AG04450 (cell line): ENCODE measurements around the gene SENP8. TPM values are rescaled to one million over a fixed set of nuclear protein-coding genes. Genes with fewer than 3 reads are reported as not detected.

Source experiments
- CTCF ChIA-PET: fragments of 300-600, 350-600 bp; formaldehyde crosslinking; extraction: SDS; loops from one replicate; lab custom pipeline; 2022; ENCODE audit warnings: antibody characterized with exemption, inconsistent platforms; lab: Charles Lee
- POLR2A ChIA-PET: fragments of 350-600 bp; formaldehyde crosslinking; extraction: SDS; loops from one replicate; lab custom pipeline; 2021; ENCODE audit warnings: antibody characterized with exemption, inconsistent platforms; lab: Yijun Ruan, JAX
- DNase-seq: peaks from one replicate; pipeline ENCODE4 v3.0.0-alpha.2; 2011; ENCODE audit warnings: low read depth, low spot score
- H3K27ac ChIP-seq: one replicate; pipeline ENCODE4 v1.5.1; 2012; ENCODE audit warnings: low read depth, low read length, control low read depth
- H3K27me3 ChIP-seq: one replicate; pipeline ENCODE4 v1.6.0; 2012; ENCODE audit warnings: low read length; ENCODE audit not compliant: control insufficient read depth, insufficient read depth
- H3K4me3 ChIP-seq: 2 replicates; pipeline ENCODE4 v1.5.1; 2011; ENCODE audit warnings: mild to moderate bottlenecking, low read depth, low read length, control low read depth
- H3K9me3 ChIP-seq: 2 replicates; pipeline ENCODE4 v1.5.1; 2012; ENCODE audit warnings: low read length; ENCODE audit not compliant: control insufficient read depth, insufficient read depth
- polyA plus RNA-seq: library from polyadenylated mRNA; depleted of rRNA; stranded (reverse); fragments of >200 nt; gene quantifications from 2 replicates; pipeline ENCODE4 v1.2.3, GENCODE V29; 2011
- TF ChIP-seq, protein P1 (sequence below): IDR thresholded peaks from 2 replicates; pipeline ENCODE4 v1.5.1; 2011; ENCODE audit warnings: low read depth, low read length, control low read depth, inconsistent platforms

SENP8 gene
- polyA plus RNA-seq, 1 experiment: 5.3 TPM

DNA sequence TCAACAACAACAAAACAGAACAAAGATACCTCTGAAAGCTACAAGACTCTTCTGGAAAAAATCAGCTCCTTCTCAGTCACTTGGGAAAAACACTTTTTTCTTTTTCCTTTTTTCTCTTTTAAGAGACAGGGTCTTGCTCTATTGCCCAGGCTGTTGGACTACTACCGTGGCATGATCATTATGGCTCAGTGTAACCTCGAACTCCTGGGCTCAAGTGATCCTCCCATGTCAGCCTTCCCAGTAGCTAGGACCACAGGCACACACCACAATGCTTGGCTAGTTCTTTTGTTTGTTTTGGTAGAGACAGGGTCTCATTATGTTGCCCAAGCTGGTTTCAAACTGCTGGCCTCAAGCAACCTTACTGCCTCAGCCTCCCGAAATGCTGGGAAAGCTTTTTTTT is 13.1 kb upstream of the SENP8 start:
- Histone ChIP-seq H3K27ac (no peak overlapping the region), H3K9me3 (no peaks in the 10 kb centered on the region), H3K27me3 (no peaks in the 10 kb centered on the region), H3K4me3 (no peak overlapping the region)
- POLR2A ChIA-PET: no interaction called here
- no peak for DNase-seq
- CTCF ChIA-PET: interaction anchor here (1.3 kb wide), 1 partner anchor 15 kb away, joined by 3 read pairs; no protein-coding TSS in a partner anchor
- TF ChIP-seq, protein P1, sequence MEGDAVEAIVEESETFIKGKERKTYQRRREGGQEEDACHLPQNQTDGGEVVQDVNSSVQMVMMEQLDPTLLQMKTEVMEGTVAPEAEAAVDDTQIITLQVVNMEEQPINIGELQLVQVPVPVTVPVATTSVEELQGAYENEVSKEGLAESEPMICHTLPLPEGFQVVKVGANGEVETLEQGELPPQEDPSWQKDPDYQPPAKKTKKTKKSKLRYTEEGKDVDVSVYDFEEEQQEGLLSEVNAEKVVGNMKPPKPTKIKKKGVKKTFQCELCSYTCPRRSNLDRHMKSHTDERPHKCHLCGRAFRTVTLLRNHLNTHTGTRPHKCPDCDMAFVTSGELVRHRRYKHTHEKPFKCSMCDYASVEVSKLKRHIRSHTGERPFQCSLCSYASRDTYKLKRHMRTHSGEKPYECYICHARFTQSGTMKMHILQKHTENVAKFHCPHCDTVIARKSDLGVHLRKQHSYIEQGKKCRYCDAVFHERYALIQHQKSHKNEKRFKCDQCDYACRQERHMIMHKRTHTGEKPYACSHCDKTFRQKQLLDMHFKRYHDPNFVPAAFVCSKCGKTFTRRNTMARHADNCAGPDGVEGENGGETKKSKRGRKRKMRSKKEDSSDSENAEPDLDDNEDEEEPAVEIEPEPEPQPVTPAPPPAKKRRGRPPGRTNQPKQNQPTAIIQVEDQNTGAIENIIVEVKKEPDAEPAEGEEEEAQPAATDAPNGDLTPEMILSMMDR: no peak

- TF ChIP-seq, protein P1: no peak
- Histone ChIP-seq H3K27ac (no peak overlapping the region), H3K4me3 (no peak overlapping the region), H3K27me3 (no peaks in the 10 kb centered on the region), H3K9me3 (no peaks in the 10 kb centered on the region)
- POLR2A ChIA-PET: no interaction called here
- no peak for DNase-seq
- CTCF ChIA-PET: interaction anchor here (1.3 kb wide), 1 partner anchor 16 kb away, joined by 3 read pairs; no protein-coding TSS in a partner anchor
These were observed 12.1 kb upstream of the SENP8 start for GRCh38 chr15:72106068-72106467.

DNA sequence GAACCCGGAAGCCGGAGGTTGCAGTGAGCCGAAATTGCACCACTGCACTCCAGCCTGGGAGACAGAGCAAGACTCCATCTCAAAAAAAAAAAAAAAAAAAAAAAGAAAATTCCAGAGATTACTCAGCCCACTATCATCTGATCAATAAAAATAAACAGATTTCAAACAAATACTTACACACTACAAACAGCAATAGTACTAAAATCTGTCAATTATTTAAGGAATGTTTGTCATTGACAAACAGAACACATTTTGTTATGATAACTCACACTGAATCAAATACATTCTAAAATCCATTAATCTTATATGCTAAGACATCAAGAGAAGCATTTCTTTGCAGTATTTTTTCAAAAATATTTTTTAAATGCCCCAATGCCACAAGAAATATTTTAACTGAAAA is 7.8 kb upstream of the SENP8 start:
- POLR2A ChIA-PET: no interaction called here

GRCh38 chr15:72112116-72112515 is 6.1 kb upstream of the SENP8 start:
- POLR2A ChIA-PET: no interaction called here
- DNase-seq: no peak
- no peaks in the 10 kb centered on the region for H3K27me3 ChIP-seq
- H3K9me3 ChIP-seq: no peaks in the 10 kb centered on the region
- no peak overlapping the region for H3K27ac ChIP-seq
- TF ChIP-seq, protein P1: no peak
- no peak overlapping the region for H3K4me3 ChIP-seq
- CTCF ChIA-PET: no interaction called here

More for the DNA sequence above, 7.8 kb upstream of the SENP8 start:
- TF ChIP-seq, protein P1: no peak
- no peak for DNase-seq
- no peaks in the 10 kb centered on the region for H3K9me3 ChIP-seq
- no peak overlapping the region for H3K4me3 ChIP-seq
- H3K27ac ChIP-seq: no peak overlapping the region
- CTCF ChIA-PET: no interaction called here
- no peaks in the 10 kb centered on the region for H3K27me3 ChIP-seq

GRCh38 chr15:72112805-72113204 is 5.4 kb upstream of the SENP8 start:
- no peak overlapping the region for H3K27ac ChIP-seq
- TF ChIP-seq, protein P1: no peak
- ChIA-PET CTCF (no interaction called here), POLR2A (no interaction called here)
- no peak for DNase-seq
- H3K27me3 ChIP-seq: no peaks in the 10 kb centered on the region
- H3K4me3 ChIP-seq: no peak overlapping the region
- no peaks in the 10 kb centered on the region for H3K9me3 ChIP-seq
